CD4-positive, alpha-beta T cell (primary cell): ENCODE data around the gene CCDC107. TPM values are rescaled to one million over a fixed set of nuclear protein-coding genes. Genes with fewer than 3 reads are reported as not detected.

Experiments
- ATAC-seq: fragments of 200-7000 bp; cut with Tn5 transposase; one replicate; pipeline ENCODE4 v1.10.0; 2022; ENCODE audit warnings: mild to moderate bottlenecking; ENCODE audit not compliant: poor library complexity
- CTCF ChIA-PET: fragments of 350-600 bp; sonication (Branson Sonifier 250); formaldehyde crosslinking; loops from one replicate; lab custom pipeline; 2021; ENCODE audit warnings: antibody characterized with exemption, inconsistent platforms; lab: Charles Lee
- POLR2A ChIA-PET: fragments of 350-600 bp; sonication (Branson Sonifier 250); formaldehyde crosslinking; loops from one replicate; lab custom pipeline; 2021; ENCODE audit warnings: antibody characterized with exemption, inconsistent platforms; lab: Charles Lee
- DNase-seq, 14 experiments: peaks; one replicate each; pipeline ENCODE4 v3.0.0-alpha.2; 2013 to 2020; ENCODE audit warnings: mixed read lengths in 2 of 14
- H3K27ac ChIP-seq, 2 donors: one replicate each; pipeline versions ENCODE4 v1.5.1 to v1.7.0; 2013; ENCODE audit warnings: low read length in 2 of 2, low read depth in 1 of 2, mild to moderate bottlenecking in 1 of 2
- H3K27me3 ChIP-seq, 2 experiments: 1 replicate in 1 of 2; 2 replicates in 1 of 2; pipeline versions ENCODE4 v1.6.1 to v1.7.0; 2013; ENCODE audit warnings: low read length in 2 of 2, control low read depth in 1 of 2, mild to moderate bottlenecking in 1 of 2, moderate library complexity in 1 of 2; ENCODE audit not compliant: insufficient read depth in 2 of 2, control insufficient read depth in 1 of 2
- H3K36me3 ChIP-seq: one replicate; pipeline ENCODE4 v1.6.1; 2013; ENCODE audit warnings: low read length, control low read depth; ENCODE audit not compliant: insufficient read depth
- H3K4me1 ChIP-seq: one replicate; pipeline ENCODE4 v1.6.1; 2013; ENCODE audit warnings: low read length, control low read depth; ENCODE audit not compliant: insufficient read depth
- H3K4me3 ChIP-seq: one replicate; pipeline ENCODE4 v1.5.1; 2013; ENCODE audit warnings: mild to moderate bottlenecking, low read length, moderate library complexity
- H3K9me3 ChIP-seq, 2 experiments: 1 replicate in 1 of 2; 2 replicates in 1 of 2; pipeline versions ENCODE4 v1.6.1 to v1.7.0; 2013; ENCODE audit warnings: low read length in 2 of 2, mild to moderate bottlenecking in 2 of 2, control low read depth in 1 of 2, moderate library complexity in 1 of 2; ENCODE audit not compliant: control insufficient read depth in 1 of 2, insufficient read depth in 1 of 2
- H3K27ac Mint-ChIP-seq: one replicate; pipeline ENCODE4 v1.8.0; 2020; ENCODE audit warnings: mixed read lengths
- H3K27me3 Mint-ChIP-seq: one replicate; pipeline ENCODE4 v1.8.0; 2021; ENCODE audit warnings: mixed read lengths
- H3K36me3 Mint-ChIP-seq: one replicate; pipeline ENCODE4 v1.8.0; 2021; ENCODE audit warnings: low read depth, mixed read lengths
- H3K4me1 Mint-ChIP-seq: one replicate; pipeline ENCODE4 v1.8.0; 2021; ENCODE audit warnings: low read depth, mixed read lengths
- H3K4me3 Mint-ChIP-seq: one replicate; pipeline ENCODE4 v1.8.0; 2020; ENCODE audit warnings: mild to moderate bottlenecking, mixed read lengths
- H3K9me3 Mint-ChIP-seq: one replicate; pipeline ENCODE4 v1.8.0; 2020; ENCODE audit warnings: mixed read lengths
- intact Hi-C, 2 experiments: fragments of 100-400 bp; cut with DNase I in 1 of 2; cut with micrococcal nuclease in 1 of 2; formaldehyde crosslinking; loops; one replicate each; pipeline versions ENCODE4 v1.15.1 to v1.9.0; 2023 to 2025; cut with DNase I, micrococcal nuclease
- total RNA-seq, 174 experiments: library from RNA in 2 of 174; stranded (reverse) in 2 of 174; gene quantifications; one replicate each; pipeline ENCODE4 v1.2.3 and lab custom pipeline; 2021 to 2026
- TF ChIP-seq, protein P1 (sequence below): fragments of 200-600 bp; IDR thresholded peaks from one replicate; pipeline ENCODE4 v1.8.0; 2022; ENCODE audit warnings: antibody characterized with exemption, mild to moderate bottlenecking

The CCDC107 gene
- total RNA-seq, 2 experiments from 2014 or later, result 10.2 TPM

DNA sequence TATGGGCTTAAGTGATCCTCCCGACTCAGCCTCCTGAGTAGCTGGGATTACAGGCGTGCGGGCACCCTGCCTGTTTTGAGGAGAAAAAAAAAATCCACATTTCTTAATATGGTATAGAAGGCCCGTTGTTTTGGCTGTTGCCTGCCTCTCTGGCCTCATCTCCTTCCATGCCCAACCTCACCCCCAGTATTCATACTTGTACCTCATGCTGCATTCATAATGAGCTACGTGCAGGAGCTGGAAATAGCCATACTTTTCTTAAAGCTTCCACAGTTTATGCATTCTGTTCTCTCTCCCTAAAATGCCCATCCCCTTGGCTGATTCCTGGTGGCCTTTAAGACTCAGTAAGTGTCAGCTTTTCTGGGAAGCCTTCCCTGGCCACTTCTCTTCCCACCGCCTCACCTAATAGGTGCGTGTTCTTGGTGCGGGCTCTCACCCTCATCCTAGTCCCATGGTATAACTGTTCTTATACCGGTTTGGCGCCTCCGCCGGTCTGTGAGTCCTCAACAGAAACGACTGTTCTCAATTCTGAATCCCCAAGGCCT lies 33.7 kb downstream of the CCDC107 start:
- Mint-ChIP-seq H3K9me3 (no peaks in the 10 kb centered on the region), H3K4me3 (peak overlapping the region; percentile 92), H3K36me3 (no peaks in the 10 kb centered on the region), H3K27me3 (no peaks in the 10 kb centered on the region), H3K4me1 (peaks cover 36% of the 10 kb centered on the region), H3K27ac (peak overlapping the region; percentile 73)
- TF ChIP-seq, protein P1, sequence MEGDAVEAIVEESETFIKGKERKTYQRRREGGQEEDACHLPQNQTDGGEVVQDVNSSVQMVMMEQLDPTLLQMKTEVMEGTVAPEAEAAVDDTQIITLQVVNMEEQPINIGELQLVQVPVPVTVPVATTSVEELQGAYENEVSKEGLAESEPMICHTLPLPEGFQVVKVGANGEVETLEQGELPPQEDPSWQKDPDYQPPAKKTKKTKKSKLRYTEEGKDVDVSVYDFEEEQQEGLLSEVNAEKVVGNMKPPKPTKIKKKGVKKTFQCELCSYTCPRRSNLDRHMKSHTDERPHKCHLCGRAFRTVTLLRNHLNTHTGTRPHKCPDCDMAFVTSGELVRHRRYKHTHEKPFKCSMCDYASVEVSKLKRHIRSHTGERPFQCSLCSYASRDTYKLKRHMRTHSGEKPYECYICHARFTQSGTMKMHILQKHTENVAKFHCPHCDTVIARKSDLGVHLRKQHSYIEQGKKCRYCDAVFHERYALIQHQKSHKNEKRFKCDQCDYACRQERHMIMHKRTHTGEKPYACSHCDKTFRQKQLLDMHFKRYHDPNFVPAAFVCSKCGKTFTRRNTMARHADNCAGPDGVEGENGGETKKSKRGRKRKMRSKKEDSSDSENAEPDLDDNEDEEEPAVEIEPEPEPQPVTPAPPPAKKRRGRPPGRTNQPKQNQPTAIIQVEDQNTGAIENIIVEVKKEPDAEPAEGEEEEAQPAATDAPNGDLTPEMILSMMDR, result no peak
- Histone ChIP-seq H3K27me3 (no peaks in the 10 kb centered on the region), H3K4me3 (no peak overlapping the region), H3K4me1 (peaks cover 32% of the 10 kb centered on the region), H3K36me3 (peaks cover 4% of the 10 kb centered on the region), H3K9me3 (no peaks in the 10 kb centered on the region), H3K27ac (no peak overlapping the region)
- intact Hi-C loops, result no loop called here
- ChIA-PET CTCF (interaction anchor here (1.4 kb wide), 2 partner anchors 34 to 75 kb away, joined by 3 read pairs; partner anchors contain the start of genes CCDC107 and RMRP), POLR2A (interaction anchor here (0.7 to 2.3 kb wide), 5 partner anchors 11 to 63 kb away, joined by 3 to 10 read pairs (median 7); partner anchors contain the start of gene ARHGEF39)
- ATAC-seq (no peak), DNase-seq (no peak)

DNA sequence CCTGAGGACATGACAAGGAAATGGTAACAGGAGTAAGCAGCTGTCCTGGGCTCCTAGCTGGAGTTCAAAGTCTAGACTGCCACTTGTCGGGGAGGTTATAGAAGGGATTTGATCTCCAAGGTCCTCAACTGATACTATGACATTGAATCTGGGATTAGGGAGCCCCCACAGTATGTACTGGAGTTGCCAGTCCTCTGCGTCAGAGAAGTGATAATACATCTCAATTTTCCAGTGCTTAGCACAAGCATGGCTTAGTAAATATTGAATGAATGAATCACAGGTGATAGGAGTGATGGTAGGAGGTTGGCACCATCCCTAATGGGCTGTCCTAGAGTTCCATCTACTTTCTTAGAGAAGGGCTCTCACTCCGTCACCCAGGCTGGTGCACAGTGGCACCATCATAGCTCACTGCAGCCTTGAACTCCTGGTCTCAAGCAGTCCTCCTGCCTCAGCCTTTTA lies 37.9 kb downstream of the CCDC107 start:
- CTCF ChIA-PET, result interaction anchor here (0.8 to 3.6 kb wide), 23 partner anchors 8 to 94 kb away, joined by 3 to 32 read pairs (median 7); partner anchors contain the start of genes ARHGEF39, CCDC107, RMRP and SIT1
- no peak overlapping the region for H3K27ac Mint-ChIP-seq
- H3K4me3 Mint-ChIP-seq, result no peak overlapping the region
- Histone ChIP-seq H3K9me3 (no peaks in the 10 kb centered on the region), H3K36me3 (peaks cover 45% of the 10 kb centered on the region), H3K4me1 (peaks cover 17% of the 10 kb centered on the region), H3K27me3 (no peaks in the 10 kb centered on the region), H3K27ac (no peak overlapping the region), H3K4me3 (no peak overlapping the region)
- intact Hi-C loops, result loop anchor here (1.0 to 2.0 kb wide), 6 partner anchors 31 to 91 kb away; partner anchors contain the start of genes CCDC107 (in 2 of the 2), RMRP (in 2 of the 2) and TESK1 (in 1 of the 2)
- H3K4me1 Mint-ChIP-seq, result peaks cover 25% of the 10 kb centered on the region
- DNase-seq (no peak), ATAC-seq (no peak)
- no peaks in the 10 kb centered on the region for H3K27me3 Mint-ChIP-seq
- TF ChIP-seq, protein P1, result no peak
- H3K9me3 Mint-ChIP-seq, result no peaks in the 10 kb centered on the region
- POLR2A ChIA-PET, result interaction anchor here (0.7 to 2.8 kb wide), 14 partner anchors 10 to 92 kb away, joined by 3 to 24 read pairs (median 6); partner anchors contain the start of genes ARHGEF39, CCDC107, CREB3 and GBA2
- H3K36me3 Mint-ChIP-seq, result no peaks in the 10 kb centered on the region

DNA sequence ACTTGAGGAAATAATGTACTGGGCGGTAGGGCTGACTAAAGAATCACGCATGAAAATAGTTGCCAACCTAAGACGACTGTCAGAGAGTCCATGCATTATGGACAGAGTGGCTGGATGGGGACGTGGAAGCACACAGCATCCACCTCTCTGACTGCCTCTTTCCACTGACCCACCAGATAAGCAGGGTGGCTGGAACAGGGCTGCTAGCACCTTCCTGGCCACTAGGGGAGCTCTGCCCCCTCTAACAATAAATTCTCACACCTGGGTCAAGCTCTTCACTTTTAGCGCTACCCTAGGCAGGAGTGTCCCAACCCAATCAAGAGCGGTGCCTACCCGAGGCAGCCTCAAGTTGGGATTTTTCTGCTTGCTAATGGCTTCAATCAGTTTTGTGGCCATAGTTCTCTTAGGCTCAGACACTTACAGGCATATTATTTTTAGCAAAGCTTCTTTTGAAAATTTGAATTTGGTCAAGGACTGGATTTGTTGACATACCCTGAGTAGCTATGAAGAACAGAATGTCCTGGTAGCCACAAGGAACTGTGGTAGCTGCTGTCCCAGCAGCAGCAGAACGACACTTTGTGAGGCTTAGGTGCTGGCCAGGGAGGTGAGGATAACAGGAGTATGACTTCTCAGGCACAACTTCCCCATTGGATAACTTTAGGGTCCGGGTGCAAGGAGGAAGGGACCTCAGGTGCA lies 38.6 kb downstream of the CCDC107 start:
- intact Hi-C loops, result loop anchor here (1.0 to 2.0 kb wide), 6 partner anchors 30 to 92 kb away; partner anchors contain the start of genes CCDC107 (in 2 of the 2), RMRP (in 2 of the 2) and TESK1 (in 1 of the 2)
- POLR2A ChIA-PET, result interaction anchor here (0.5 to 2.8 kb wide), 15 partner anchors 10 to 93 kb away, joined by 3 to 24 read pairs (median 5); partner anchors contain the start of genes ARHGEF39, CCDC107, CREB3 and GBA2
- CTCF ChIA-PET, result interaction anchor here (0.5 to 3.6 kb wide), 29 partner anchors 9 to 93 kb away, joined by 3 to 32 read pairs (median 4); partner anchors contain the start of genes ARHGEF39, CCDC107, RMRP and SIT1

More for the DNA sequence above, 38.6 kb downstream of the CCDC107 start:
- Histone ChIP-seq H3K27ac (no peak overlapping the region), H3K36me3 (peaks cover 52% of the 10 kb centered on the region), H3K9me3 (no peaks in the 10 kb centered on the region), H3K4me3 (no peak overlapping the region), H3K27me3 (no peaks in the 10 kb centered on the region), H3K4me1 (peaks cover 10% of the 10 kb centered on the region)
- H3K4me1 Mint-ChIP-seq, result peaks cover 18% of the 10 kb centered on the region
- H3K9me3 Mint-ChIP-seq, result no peaks in the 10 kb centered on the region
- DNase-seq (peak; percentile 29 to 78 (median 46)), ATAC-seq (peak; percentile 94)
- H3K27ac Mint-ChIP-seq, result peak overlapping the region; percentile 24
- TF ChIP-seq, protein P1, result peak; percentile 97
- H3K4me3 Mint-ChIP-seq, result no peak overlapping the region
- no peaks in the 10 kb centered on the region for H3K27me3 Mint-ChIP-seq
- no peaks in the 10 kb centered on the region for H3K36me3 Mint-ChIP-seq
